IPS DF 6.9 (cell line): ENCODE results near the gene STK17A.
"Not testable (repeated sequence)": the region's sequence is repeated elsewhere in the genome, so short reads cannot be mapped to it uniquely, and the experiment has no call there.

ENCODE experiments used
- DNase-seq: peaks from one replicate; pipeline ENCODE4 v3.0.0-alpha.2; 2013; ENCODE audit warnings: low read depth, low spot score
- H3K27ac ChIP-seq: one replicate; pipeline ENCODE4 v1.5.1; 2013; ENCODE audit warnings: low read length, control low read depth
- H3K27me3 ChIP-seq: 2 replicates; pipeline ENCODE4 v1.6.1; 2013; ENCODE audit warnings: mild to moderate bottlenecking, low read length; ENCODE audit not compliant: control insufficient read depth, insufficient read depth
- H3K36me3 ChIP-seq: 2 replicates; pipeline ENCODE4 v1.6.1; 2013; ENCODE audit warnings: low read length; ENCODE audit not compliant: control insufficient read depth, insufficient read depth
- H3K4me1 ChIP-seq: 2 replicates; pipeline ENCODE4 v1.6.1; 2013; ENCODE audit warnings: low read length; ENCODE audit not compliant: control insufficient read depth, insufficient read depth
- H3K4me3 ChIP-seq: 2 replicates; pipeline ENCODE4 v1.5.1; 2013; ENCODE audit warnings: mild to moderate bottlenecking, low read length
- H3K9me3 ChIP-seq: 2 replicates; pipeline ENCODE4 v1.6.1; 2013; ENCODE audit warnings: low read length, inconsistent platforms; ENCODE audit not compliant: control insufficient read depth, insufficient read depth
- WGBS: extraction: QIAGEN DNeasy Blood & Tissue Kit; methylation state at CpG from one replicate; pipeline ENCODE4 v1.1.7; 2013; ENCODE audit warnings: mixed read lengths, missing lambda C conversion rate; ENCODE audit not compliant: insufficient read length, insufficient coverage; 5-methylcytosine and 5-hydroxymethylcytosine counted together

STK17A gene

GRCh38 chr7:43618073-43618472 lies 35.2 kb downstream of the STK17A start:
- DNase-seq, result no peak
- H3K36me3 ChIP-seq, result no peaks in the 10 kb centered on the region
- H3K4me1 ChIP-seq, result no peaks in the 10 kb centered on the region
- no CpG with 5 or more reads among the region's 4 CpGs for WGBS
- H3K27ac ChIP-seq, result no peak overlapping the region
- no peaks in the 10 kb centered on the region for H3K27me3 ChIP-seq
- H3K4me3 ChIP-seq, result no peak overlapping the region
- no peaks in the 10 kb centered on the region for H3K9me3 ChIP-seq

- Histone ChIP-seq H3K4me3 (no peak overlapping the region), H3K27me3 (no peaks in the 10 kb centered on the region), H3K36me3 (no peaks in the 10 kb centered on the region), H3K9me3 (no peaks in the 10 kb centered on the region), H3K4me1 (no peaks in the 10 kb centered on the region), H3K27ac (no peak overlapping the region)
- no peak for DNase-seq
- WGBS, result no CpG with 5 or more reads among the region's 4 CpGs
Measured at GRCh38 chr7:43619213-43620012, 36.5 kb downstream of the STK17A start.

GRCh38 chr7:43621729-43622448 lies 39.0 kb downstream of the STK17A start:
- H3K27ac ChIP-seq, result no peak overlapping the region

GRCh38 chr7:43624156-43624555 lies 41.2 kb downstream of the STK17A start:
- H3K27me3 ChIP-seq, result no peaks in the 10 kb centered on the region
- WGBS, result no CpG with 5 or more reads among the region's 2 CpGs
- H3K27ac ChIP-seq, result no peak overlapping the region
- no peak overlapping the region for H3K4me3 ChIP-seq
- no peak for DNase-seq
- no peaks in the 10 kb centered on the region for H3K36me3 ChIP-seq
- no peaks in the 10 kb centered on the region for H3K9me3 ChIP-seq
- H3K4me1 ChIP-seq, result 0 out of 2 replicates have a peak, but pooled peaks cover 1% of the 10 kb centered on the region

More at GRCh38 chr7:43621729-43622448, 39.0 kb downstream of the STK17A start:
- no peak for DNase-seq
- no peaks in the 10 kb centered on the region for H3K36me3 ChIP-seq
- H3K9me3 ChIP-seq, result no peaks in the 10 kb centered on the region
- H3K27me3 ChIP-seq, result no peaks in the 10 kb centered on the region
- no peak overlapping the region for H3K4me3 ChIP-seq
- WGBS, result no CpG with 5 or more reads among the region's 5 CpGs
- 0 out of 2 replicates have a peak, but pooled peaks cover 1% of the 10 kb centered on the region for H3K4me1 ChIP-seq

- Histone ChIP-seq H3K4me1 (0 out of 2 replicates have a peak, but pooled peaks cover 1% of the 10 kb centered on the region), H3K27ac (no peak overlapping the region), H3K4me3 (no peak overlapping the region), H3K27me3 (no peaks in the 10 kb centered on the region), H3K9me3 (no peaks in the 10 kb centered on the region), H3K36me3 (no peaks in the 10 kb centered on the region)
- DNase-seq, result no peak
Measured at GRCh38 chr7:43625453-43625852, 42.5 kb downstream of the STK17A start.

GRCh38 chr7:43625980-43626379 lies 43.1 kb downstream of the STK17A start:
- no peak overlapping the region for H3K27ac ChIP-seq
- H3K27me3 ChIP-seq, result no peaks in the 10 kb centered on the region
- H3K9me3 ChIP-seq, result no peaks in the 10 kb centered on the region
- 0 out of 2 replicates have a peak, but pooled peaks cover 1% of the 10 kb centered on the region for H3K4me1 ChIP-seq
- no peak overlapping the region for H3K4me3 ChIP-seq
- no peak for DNase-seq
- WGBS, result no CpG with 5 or more reads among the region's 4 CpGs
- H3K36me3 ChIP-seq, result no peaks in the 10 kb centered on the region

GRCh38 chr7:43626695-43627094 lies 43.8 kb downstream of the STK17A start:
- WGBS, result no CpG with 5 or more reads among the region's 2 CpGs
- Histone ChIP-seq H3K4me1 (0 out of 2 replicates have a peak, but pooled peaks cover 1% of the 10 kb centered on the region), H3K9me3 (no peaks in the 10 kb centered on the region), H3K27me3 (no peaks in the 10 kb centered on the region), H3K27ac (no peak overlapping the region), H3K36me3 (no peaks in the 10 kb centered on the region), H3K4me3 (no peak overlapping the region)
- DNase-seq, result no peak

GRCh38 chr7:43627798-43628197 lies 44.9 kb downstream of the STK17A start:
- H3K27ac ChIP-seq, DNase-seq, H3K4me3 ChIP-seq, H3K27me3 ChIP-seq, H3K36me3 ChIP-seq, H3K9me3 ChIP-seq, H3K4me1 ChIP-seq: not testable (repeated sequence)
- WGBS, result no CpG with 5 or more reads among the region's 3 CpGs

- Histone ChIP-seq H3K27ac (no peak overlapping the region), H3K4me1 (0 out of 2 replicates have a peak, but pooled peaks cover 1% of the 10 kb centered on the region), H3K4me3 (no peak overlapping the region), H3K9me3 (no peaks in the 10 kb centered on the region), H3K27me3 (no peaks in the 10 kb centered on the region), H3K36me3 (peaks cover 2% of the 10 kb centered on the region; the same call in 1 of the 2 replicates)
- no CpG with 5 or more reads among the region's 2 CpGs for WGBS
- no peak for DNase-seq
Measured at GRCh38 chr7:43628431-43628830, 45.5 kb downstream of the STK17A start.

- no CpG with 5 or more reads among the region's 6 CpGs for WGBS
- no peak overlapping the region for H3K4me3 ChIP-seq
- H3K36me3 ChIP-seq, result peaks cover 2% of the 10 kb centered on the region; the same call in 1 of the 2 replicates
- no peaks in the 10 kb centered on the region for H3K9me3 ChIP-seq
- no peak for DNase-seq
- H3K27ac ChIP-seq, result no peak overlapping the region
- no peaks in the 10 kb centered on the region for H3K27me3 ChIP-seq
- 0 out of 2 replicates have a peak, but pooled peaks cover 1% of the 10 kb centered on the region for H3K4me1 ChIP-seq
Measured at GRCh38 chr7:43629857-43630256, 46.9 kb downstream of the STK17A start.
